Upper lobe of left lung (tissue), 4 donors: ENCODE measurements around the gene STAT3.
A peak's percentile ranks its signal among the peaks of the same experiment; 100 is the strongest.

ENCODE experiments used
- CTCF ChIP-seq, 6 experiments: fragments of 450-650 bp in 4 of 6; fragments of 200-600 bp in 2 of 6; sonication (generic) in 2 of 6; IDR thresholded peaks; one replicate each; pipeline ENCODE4 v1.5.1; 2016 to 2019; ENCODE audit warnings: antibody characterized with exemption in 6 of 6
- POLR2A ChIP-seq, 4 donors: fragments of 450-650 bp; IDR thresholded peaks; one replicate each; pipeline ENCODE4 v1.5.1; 2016 to 2017; ENCODE audit warnings: antibody characterized with exemption in 4 of 4, mild to moderate bottlenecking in 2 of 4

GRCh38 chr17:42428141-42428944 lies 40.1 kb upstream of the STAT3 start:
- TF ChIP-seq CTCF (IDR thresholded peaks at IDR 0.05) (peak; percentile 64 to 84 (median 76)), POLR2A (IDR thresholded peaks at IDR 0.05) (no peak)
